ENCODE data around the gene HAPLN1. TPM values are rescaled to one million over a fixed set of nuclear protein-coding genes. Genes with fewer than 3 reads are reported as not detected.

The HAPLN1 gene
- polyA plus RNA-seq, 1 of the 3 experiments (the other 2 are of a cell fraction): 0.30 TPM

DNA sequence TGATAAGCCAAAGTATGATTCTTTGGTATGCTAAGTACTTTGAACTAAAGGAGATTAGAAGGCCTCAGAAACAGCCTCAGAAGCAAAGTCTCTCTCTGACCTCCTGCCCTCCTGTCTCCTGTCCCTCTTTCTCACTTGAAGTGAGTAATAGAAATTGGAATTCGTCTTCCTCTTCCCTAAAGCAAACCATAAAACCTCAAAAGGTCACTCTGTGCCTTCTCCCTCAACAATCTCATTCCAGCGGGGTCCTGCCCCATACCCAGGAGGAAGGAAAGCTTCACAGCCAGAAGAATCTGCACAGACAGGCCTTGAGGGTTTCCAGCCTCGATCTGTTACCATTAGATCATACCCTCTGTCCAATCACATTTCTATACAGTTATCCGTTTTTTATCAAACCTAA is 87.8 kb downstream of the HAPLN1 start:
- Histone ChIP-seq H3K4me2 (no peak overlapping the region), H3K9ac (no peak overlapping the region), H3K27me3 (ENCODE audit: insufficient read depth) (no peaks in the 10 kb centered on the region; the same call in 1 of the 2 replicates), H3K79me2 (ENCODE audit: insufficient read depth) (no peaks in the 10 kb centered on the region), H3K4me3 (ENCODE audit: low read depth in 2 of 2, low read length in 1 of 2) (no peak overlapping the region), H3K36me3 (replicated peaks in 1 of 2; ENCODE audit: control insufficient read depth in 1 of 2, insufficient read depth in 2 of 2, low read length in 1 of 2) (no peaks in the 10 kb centered on the region), H2AFZ (ENCODE audit: low read depth) (peak overlapping the region; percentile 7; the same call in 1 of the 2 replicates), H4K20me1 (ENCODE audit: insufficient read depth) (no peaks in the 10 kb centered on the region), H3K9me2 (no peaks in the 10 kb centered on the region), H3F3A (replicated peaks; ENCODE audit: insufficient read depth) (no peaks in the 10 kb centered on the region), H3K9me3 (no peaks in the 10 kb centered on the region), H3K4me1 (ENCODE audit: control insufficient read depth in 1 of 2, insufficient read depth in 2 of 2, low read depth in 1 of 2, low read length in 1 of 2) (no peaks in the 10 kb centered on the region; a peak in 1 of 4 replicates), H3K27ac (ENCODE audit: low read depth in 2 of 2, low read length in 1 of 2) (no peak overlapping the region; a peak in 1 of 4 replicates)
- ChIA-PET POLR2A (no interaction called here), CTCF (no interaction called here)
- 57% methylated on average over 4 of the region's 4 CpGs for WGBS (ENCODE audit: low lambda C conversion rate)
- DNase-seq: no peak
- TF ChIP-seq NRF1 (IDR thresholded peaks at IDR 0.05; ENCODE audit: low read depth, low read length) (no peak), JUND (IDR thresholded peaks at IDR 0.05) (no peak), MXI1 (IDR thresholded peaks at IDR 0.05; ENCODE audit: low read depth, low read length) (no peak), TEAD4 (IDR thresholded peaks at IDR 0.05; ENCODE audit: borderline replicate concordance, insufficient read depth) (no peak), RXRA (IDR thresholded peaks at IDR 0.05; ENCODE audit: borderline replicate concordance, low read depth) (no peak), EZH2phosphoT487 (IDR thresholded peaks at IDR 0.05; ENCODE audit: borderline replicate concordance, low read depth) (no peak), FOSL2 (IDR thresholded peaks at IDR 0.05; ENCODE audit: borderline replicate concordance, low read depth) (no peak), TCF12 (IDR thresholded peaks at IDR 0.05) (no peak), GATA2 (CRISPR knock-in tag; IDR thresholded peaks at IDR 0.05) (no peak), RFX5 (IDR thresholded peaks at IDR 0.05; ENCODE audit: low read length) (no peak), SIN3A (IDR thresholded peaks at IDR 0.05; ENCODE audit: borderline replicate concordance, low read depth, low read length) (no peak), RCOR1 (IDR thresholded peaks at IDR 0.05; ENCODE audit: low read length) (no peak), TAF1 (IDR thresholded peaks at IDR 0.05; ENCODE audit: borderline replicate concordance, low read depth, low read length) (no peak), GABPA (IDR thresholded peaks at IDR 0.05; ENCODE audit: low read depth) (no peak), POLR2AphosphoS5 (IDR thresholded peaks at IDR 0.05; ENCODE audit: low read depth, low read length) (no peak), RAD21 (IDR thresholded peaks at IDR 0.05; ENCODE audit: low read length) (no peak), ELF1 (IDR thresholded peaks at IDR 0.05) (no peak), YY1 (IDR thresholded peaks at IDR 0.05; ENCODE audit: low read depth) (no peak)
- TF ChIP-seq, protein P1, sequence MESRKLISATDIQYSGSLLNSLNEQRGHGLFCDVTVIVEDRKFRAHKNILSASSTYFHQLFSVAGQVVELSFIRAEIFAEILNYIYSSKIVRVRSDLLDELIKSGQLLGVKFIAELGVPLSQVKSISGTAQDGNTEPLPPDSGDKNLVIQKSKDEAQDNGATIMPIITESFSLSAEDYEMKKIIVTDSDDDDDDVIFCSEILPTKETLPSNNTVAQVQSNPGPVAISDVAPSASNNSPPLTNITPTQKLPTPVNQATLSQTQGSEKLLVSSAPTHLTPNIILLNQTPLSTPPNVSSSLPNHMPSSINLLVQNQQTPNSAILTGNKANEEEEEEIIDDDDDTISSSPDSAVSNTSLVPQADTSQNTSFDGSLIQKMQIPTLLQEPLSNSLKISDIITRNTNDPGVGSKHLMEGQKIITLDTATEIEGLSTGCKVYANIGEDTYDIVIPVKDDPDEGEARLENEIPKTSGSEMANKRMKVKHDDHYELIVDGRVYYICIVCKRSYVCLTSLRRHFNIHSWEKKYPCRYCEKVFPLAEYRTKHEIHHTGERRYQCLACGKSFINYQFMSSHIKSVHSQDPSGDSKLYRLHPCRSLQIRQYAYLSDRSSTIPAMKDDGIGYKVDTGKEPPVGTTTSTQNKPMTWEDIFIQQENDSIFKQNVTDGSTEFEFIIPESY (IDR thresholded peaks at IDR 0.05; ENCODE audit: borderline replicate concordance, low read depth): no peak
- TF ChIP-seq, protein P2, sequence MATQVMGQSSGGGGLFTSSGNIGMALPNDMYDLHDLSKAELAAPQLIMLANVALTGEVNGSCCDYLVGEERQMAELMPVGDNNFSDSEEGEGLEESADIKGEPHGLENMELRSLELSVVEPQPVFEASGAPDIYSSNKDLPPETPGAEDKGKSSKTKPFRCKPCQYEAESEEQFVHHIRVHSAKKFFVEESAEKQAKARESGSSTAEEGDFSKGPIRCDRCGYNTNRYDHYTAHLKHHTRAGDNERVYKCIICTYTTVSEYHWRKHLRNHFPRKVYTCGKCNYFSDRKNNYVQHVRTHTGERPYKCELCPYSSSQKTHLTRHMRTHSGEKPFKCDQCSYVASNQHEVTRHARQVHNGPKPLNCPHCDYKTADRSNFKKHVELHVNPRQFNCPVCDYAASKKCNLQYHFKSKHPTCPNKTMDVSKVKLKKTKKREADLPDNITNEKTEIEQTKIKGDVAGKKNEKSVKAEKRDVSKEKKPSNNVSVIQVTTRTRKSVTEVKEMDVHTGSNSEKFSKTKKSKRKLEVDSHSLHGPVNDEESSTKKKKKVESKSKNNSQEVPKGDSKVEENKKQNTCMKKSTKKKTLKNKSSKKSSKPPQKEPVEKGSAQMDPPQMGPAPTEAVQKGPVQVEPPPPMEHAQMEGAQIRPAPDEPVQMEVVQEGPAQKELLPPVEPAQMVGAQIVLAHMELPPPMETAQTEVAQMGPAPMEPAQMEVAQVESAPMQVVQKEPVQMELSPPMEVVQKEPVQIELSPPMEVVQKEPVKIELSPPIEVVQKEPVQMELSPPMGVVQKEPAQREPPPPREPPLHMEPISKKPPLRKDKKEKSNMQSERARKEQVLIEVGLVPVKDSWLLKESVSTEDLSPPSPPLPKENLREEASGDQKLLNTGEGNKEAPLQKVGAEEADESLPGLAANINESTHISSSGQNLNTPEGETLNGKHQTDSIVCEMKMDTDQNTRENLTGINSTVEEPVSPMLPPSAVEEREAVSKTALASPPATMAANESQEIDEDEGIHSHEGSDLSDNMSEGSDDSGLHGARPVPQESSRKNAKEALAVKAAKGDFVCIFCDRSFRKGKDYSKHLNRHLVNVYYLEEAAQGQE (IDR thresholded peaks at IDR 0.05; ENCODE audit: low read depth, low read length): no peak

Data from SK-N-SH (cell line).